ENCODE measurements around the gene ADGRV1.

Gene ADGRV1

DNA sequence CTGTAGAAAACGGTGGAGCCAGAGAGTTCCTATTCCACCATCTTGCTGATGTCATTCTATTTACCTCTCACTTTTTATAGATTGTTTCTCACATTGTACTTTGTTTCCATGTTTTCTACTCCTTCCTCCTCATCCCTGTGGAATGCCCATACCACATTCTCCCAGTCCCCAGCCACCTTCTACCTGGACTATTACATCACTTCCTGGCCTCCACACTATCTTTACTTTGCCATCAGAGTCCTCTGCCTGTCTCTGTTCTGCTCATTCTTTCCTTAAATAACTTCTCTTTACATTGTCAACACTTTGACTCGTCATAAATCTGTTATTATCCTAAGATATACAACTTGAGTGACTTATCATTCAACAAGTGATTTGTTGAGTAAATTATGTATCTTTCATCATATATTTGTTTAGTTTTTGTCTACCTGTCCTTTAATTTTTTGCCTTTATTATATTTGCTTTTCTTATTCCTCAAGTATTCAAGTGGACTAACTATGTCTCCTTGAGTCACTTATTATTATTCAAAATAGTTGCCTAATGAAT, 182.5 kb downstream of the ADGRV1 start:
- no peaks in the 10 kb centered on the region for H3K4me1 ChIP-seq (ENCODE audit: insufficient read depth, poor library complexity, severe bottlenecking)
- H3K27ac ChIP-seq (ENCODE audit: poor library complexity, severe bottlenecking), result no peak overlapping the region
- H3K36me3 ChIP-seq (ENCODE audit: low read depth), result no peaks in the 10 kb centered on the region
- ATAC-seq (ENCODE audit: low read depth) (no peak), DNase-seq (ENCODE audit: low spot score) (no peak)
- H3K4me3 ChIP-seq (ENCODE audit: severe bottlenecking), result no peak overlapping the region
- H3K9me3 ChIP-seq (ENCODE audit: severe bottlenecking), result no peaks in the 10 kb centered on the region
- no peaks in the 10 kb centered on the region for H3K27me3 ChIP-seq (ENCODE audit: insufficient read depth, poor library complexity, severe bottlenecking)
- TF ChIP-seq, protein P1, sequence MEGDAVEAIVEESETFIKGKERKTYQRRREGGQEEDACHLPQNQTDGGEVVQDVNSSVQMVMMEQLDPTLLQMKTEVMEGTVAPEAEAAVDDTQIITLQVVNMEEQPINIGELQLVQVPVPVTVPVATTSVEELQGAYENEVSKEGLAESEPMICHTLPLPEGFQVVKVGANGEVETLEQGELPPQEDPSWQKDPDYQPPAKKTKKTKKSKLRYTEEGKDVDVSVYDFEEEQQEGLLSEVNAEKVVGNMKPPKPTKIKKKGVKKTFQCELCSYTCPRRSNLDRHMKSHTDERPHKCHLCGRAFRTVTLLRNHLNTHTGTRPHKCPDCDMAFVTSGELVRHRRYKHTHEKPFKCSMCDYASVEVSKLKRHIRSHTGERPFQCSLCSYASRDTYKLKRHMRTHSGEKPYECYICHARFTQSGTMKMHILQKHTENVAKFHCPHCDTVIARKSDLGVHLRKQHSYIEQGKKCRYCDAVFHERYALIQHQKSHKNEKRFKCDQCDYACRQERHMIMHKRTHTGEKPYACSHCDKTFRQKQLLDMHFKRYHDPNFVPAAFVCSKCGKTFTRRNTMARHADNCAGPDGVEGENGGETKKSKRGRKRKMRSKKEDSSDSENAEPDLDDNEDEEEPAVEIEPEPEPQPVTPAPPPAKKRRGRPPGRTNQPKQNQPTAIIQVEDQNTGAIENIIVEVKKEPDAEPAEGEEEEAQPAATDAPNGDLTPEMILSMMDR (IDR thresholded peaks at IDR 0.05; ENCODE audit: poor library complexity, severe bottlenecking), result no peak

DNA sequence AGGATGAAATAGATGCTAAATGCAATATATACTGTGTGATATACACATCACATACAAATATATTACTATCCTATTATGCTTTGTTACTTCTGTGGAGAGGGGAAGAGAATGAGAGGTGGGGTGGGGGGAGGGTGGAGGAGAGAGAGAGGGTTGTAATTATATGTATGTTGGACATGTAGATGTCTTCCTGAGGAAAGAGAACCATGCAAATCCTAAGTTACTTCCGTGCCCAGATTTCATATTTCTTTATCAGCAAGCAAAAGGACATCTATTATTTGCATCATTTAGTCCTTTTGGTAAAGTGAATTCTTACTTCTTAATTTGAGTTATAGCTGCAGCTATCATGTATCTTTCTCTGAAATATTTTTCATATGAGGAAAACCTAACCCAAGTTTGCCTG, 187.5 kb downstream of the ADGRV1 start:
- Histone ChIP-seq H3K9me3 (ENCODE audit: severe bottlenecking) (no peaks in the 10 kb centered on the region), H3K27ac (ENCODE audit: poor library complexity, severe bottlenecking) (no peak overlapping the region), H3K36me3 (ENCODE audit: low read depth) (no peaks in the 10 kb centered on the region), H3K4me3 (ENCODE audit: severe bottlenecking) (no peak overlapping the region), H3K4me1 (ENCODE audit: insufficient read depth, poor library complexity, severe bottlenecking) (no peaks in the 10 kb centered on the region), H3K27me3 (ENCODE audit: insufficient read depth, poor library complexity, severe bottlenecking) (peaks cover 6% of the 10 kb centered on the region)
- TF ChIP-seq, protein P1 (IDR thresholded peaks at IDR 0.05; ENCODE audit: poor library complexity, severe bottlenecking), result no peak
- ATAC-seq (ENCODE audit: low read depth), result no peak
- no peak for DNase-seq (ENCODE audit: low spot score)

GRCh38 chr5:90747175-90747574, 188.6 kb downstream of the ADGRV1 start:
- Histone ChIP-seq H3K36me3 (ENCODE audit: low read depth) (no peaks in the 10 kb centered on the region), H3K27ac (ENCODE audit: poor library complexity, severe bottlenecking) (no peak overlapping the region)

DNA sequence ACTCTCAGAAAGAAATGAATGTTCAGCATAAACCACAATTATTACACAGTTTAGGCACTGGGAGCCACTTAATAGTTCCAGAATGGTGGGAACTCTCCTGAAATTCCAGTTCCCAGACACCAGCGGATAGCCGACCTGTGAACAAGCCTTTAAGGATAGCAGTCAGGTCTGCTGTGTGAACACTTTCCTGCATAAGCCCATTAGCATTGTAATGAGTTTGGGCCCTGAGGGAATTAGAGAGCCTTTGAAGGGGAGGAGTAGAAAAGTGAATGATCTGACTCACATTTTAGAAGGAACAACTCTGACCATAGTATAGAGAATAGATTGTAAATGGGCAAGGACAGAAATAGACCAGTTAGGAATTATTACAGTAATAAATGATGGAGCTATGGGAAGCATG, 189.1 kb downstream of the ADGRV1 start:
- H3K4me1 ChIP-seq (ENCODE audit: insufficient read depth, poor library complexity, severe bottlenecking), result no peaks in the 10 kb centered on the region
- peaks cover 6% of the 10 kb centered on the region for H3K27me3 ChIP-seq (ENCODE audit: insufficient read depth, poor library complexity, severe bottlenecking)
- no peaks in the 10 kb centered on the region for H3K36me3 ChIP-seq (ENCODE audit: low read depth)
- H3K27ac ChIP-seq (ENCODE audit: poor library complexity, severe bottlenecking), result no peak overlapping the region
- no peak for DNase-seq (ENCODE audit: low spot score)
- TF ChIP-seq, protein P1 (IDR thresholded peaks at IDR 0.05; ENCODE audit: poor library complexity, severe bottlenecking), result no peak
- H3K9me3 ChIP-seq (ENCODE audit: severe bottlenecking), result no peaks in the 10 kb centered on the region
- no peak overlapping the region for H3K4me3 ChIP-seq (ENCODE audit: severe bottlenecking)
- peak; percentile 38; the same call in 1 of the 3 replicates for ATAC-seq (ENCODE audit: low read depth)

More at GRCh38 chr5:90747175-90747574, 188.6 kb downstream of the ADGRV1 start:
- Histone ChIP-seq H3K27me3 (ENCODE audit: insufficient read depth, poor library complexity, severe bottlenecking) (peaks cover 6% of the 10 kb centered on the region), H3K4me1 (ENCODE audit: insufficient read depth, poor library complexity, severe bottlenecking) (no peaks in the 10 kb centered on the region), H3K4me3 (ENCODE audit: severe bottlenecking) (no peak overlapping the region), H3K9me3 (ENCODE audit: severe bottlenecking) (no peaks in the 10 kb centered on the region)
- peak; percentile 70 for ATAC-seq (ENCODE audit: low read depth)
- no peak for DNase-seq (ENCODE audit: low spot score)
- TF ChIP-seq, protein P1 (IDR thresholded peaks at IDR 0.05; ENCODE audit: poor library complexity, severe bottlenecking), result no peak

DNA sequence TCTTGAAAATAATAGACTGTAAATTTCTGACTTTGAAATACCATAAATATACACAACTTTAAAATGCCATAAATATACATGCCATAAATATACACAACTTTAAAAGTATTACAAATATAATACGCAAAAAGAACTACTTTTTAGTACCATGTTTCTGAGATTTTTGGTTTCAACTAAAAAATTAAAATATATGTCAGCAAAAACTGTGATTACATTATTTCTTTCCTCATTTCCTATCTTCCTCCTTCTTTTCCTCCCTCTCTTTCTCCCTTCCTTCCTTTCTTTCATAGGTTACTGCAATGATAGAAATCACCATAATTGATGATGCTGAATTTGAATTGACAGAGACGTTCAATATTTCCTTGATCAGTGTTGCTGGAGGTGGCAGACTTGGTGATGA, 200.5 kb downstream of the ADGRV1 start:
- H3K27me3 ChIP-seq (ENCODE audit: insufficient read depth, poor library complexity, severe bottlenecking), result peaks cover 3% of the 10 kb centered on the region
- TF ChIP-seq, protein P1 (IDR thresholded peaks at IDR 0.05; ENCODE audit: poor library complexity, severe bottlenecking), result no peak
- no peaks in the 10 kb centered on the region for H3K4me1 ChIP-seq (ENCODE audit: insufficient read depth, poor library complexity, severe bottlenecking)
- no peak for ATAC-seq (ENCODE audit: low read depth)
- no peaks in the 10 kb centered on the region for H3K36me3 ChIP-seq (ENCODE audit: low read depth)
- H3K9me3 ChIP-seq (ENCODE audit: severe bottlenecking), result no peaks in the 10 kb centered on the region
- no peak overlapping the region for H3K4me3 ChIP-seq (ENCODE audit: severe bottlenecking)
- H3K27ac ChIP-seq (ENCODE audit: poor library complexity, severe bottlenecking), result no peak overlapping the region
- DNase-seq (ENCODE audit: low spot score), result no peak
